Measurements from ENCODE around the gene PAM.

PAM gene

GRCh38 chr5:102807878-102808502 is 52.9 kb downstream of the PAM start:
- no peaks in the 10 kb centered on the region for H3K4me1 ChIP-seq (ENCODE audit: control insufficient read depth, insufficient read depth, low read length)
- H3K27ac ChIP-seq (ENCODE audit: low read depth, low read length) = no peak overlapping the region
- H3K9ac ChIP-seq (ENCODE audit: low read length) = no peak overlapping the region
- H3K36me3 ChIP-seq (ENCODE audit: control insufficient read depth, insufficient read depth, low read length) = no peaks in the 10 kb centered on the region
- no peaks in the 10 kb centered on the region for H3K27me3 ChIP-seq (ENCODE audit: control insufficient read depth, insufficient read depth, low read length)
- no peak overlapping the region for H3K4me3 ChIP-seq (ENCODE audit: low read length)

DNA sequence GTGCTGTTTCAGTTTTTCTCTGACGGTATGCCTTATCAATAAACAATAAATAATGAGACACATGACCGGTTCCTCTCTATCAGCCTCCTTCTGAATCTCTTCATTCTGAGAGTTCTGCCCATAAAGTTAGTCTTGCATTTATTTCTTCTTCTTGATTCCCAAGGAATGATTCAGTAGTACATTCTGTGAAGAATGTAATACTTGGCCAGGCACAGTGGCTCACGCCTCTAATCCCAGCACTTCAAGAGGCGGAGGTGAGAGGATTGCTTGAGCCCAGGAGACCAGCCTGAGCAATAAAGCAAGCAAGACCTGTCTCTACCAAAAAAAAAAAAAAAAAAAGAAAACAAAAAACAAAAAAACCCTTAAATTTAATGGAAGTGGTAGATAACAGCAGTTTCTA is 53.9 kb downstream of the PAM start:
- no peak overlapping the region for H3K4me3 ChIP-seq (ENCODE audit: low read length)
- H3K27me3 ChIP-seq (ENCODE audit: control insufficient read depth, insufficient read depth, low read length) = no peaks in the 10 kb centered on the region

GRCh38 chr5:102811972-102812371 is 56.9 kb downstream of the PAM start:
- Histone ChIP-seq H3K4me3 (ENCODE audit: low read length) (no peak overlapping the region), H3K27me3 (ENCODE audit: control insufficient read depth, insufficient read depth, low read length) (no peaks in the 10 kb centered on the region), H3K36me3 (ENCODE audit: control insufficient read depth, insufficient read depth, low read length) (no peaks in the 10 kb centered on the region), H3K4me1 (ENCODE audit: control insufficient read depth, insufficient read depth, low read length) (no peaks in the 10 kb centered on the region), H3K9ac (ENCODE audit: low read length) (no peak overlapping the region), H3K27ac (ENCODE audit: low read depth, low read length) (no peak overlapping the region)

More for the DNA sequence above, 53.9 kb downstream of the PAM start:
- Histone ChIP-seq H3K27ac (ENCODE audit: low read depth, low read length) (no peak overlapping the region), H3K9ac (ENCODE audit: low read length) (no peak overlapping the region), H3K36me3 (ENCODE audit: control insufficient read depth, insufficient read depth, low read length) (no peaks in the 10 kb centered on the region), H3K4me1 (ENCODE audit: control insufficient read depth, insufficient read depth, low read length) (no peaks in the 10 kb centered on the region)

GRCh38 chr5:102813740-102814139 is 58.6 kb downstream of the PAM start:
- Histone ChIP-seq H3K27me3 (ENCODE audit: control insufficient read depth, insufficient read depth, low read length) (no peaks in the 10 kb centered on the region), H3K9ac (ENCODE audit: low read length) (no peak overlapping the region), H3K4me3 (ENCODE audit: low read length) (no peak overlapping the region), H3K27ac (ENCODE audit: low read depth, low read length) (no peak overlapping the region), H3K4me1 (ENCODE audit: control insufficient read depth, insufficient read depth, low read length) (no peaks in the 10 kb centered on the region), H3K36me3 (ENCODE audit: control insufficient read depth, insufficient read depth, low read length) (no peaks in the 10 kb centered on the region)

DNA sequence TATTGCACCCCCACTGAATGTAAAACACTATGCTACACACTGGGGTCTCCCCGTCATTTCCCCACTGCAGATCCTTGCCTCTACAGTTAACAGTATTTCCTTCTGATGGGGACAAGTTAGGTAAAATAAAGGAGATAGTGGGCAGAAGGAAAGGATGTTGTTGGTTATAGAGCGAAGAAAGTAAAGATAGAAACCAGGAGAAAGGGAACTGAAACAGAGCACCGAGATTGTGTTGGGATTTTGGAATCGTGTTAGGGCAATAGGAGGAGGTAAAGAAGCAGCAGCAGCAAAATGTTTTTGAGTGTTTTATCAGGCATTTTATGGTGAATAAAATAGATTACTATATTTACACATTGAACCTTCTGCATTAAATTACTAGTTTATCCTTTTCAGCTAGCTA is 60.0 kb downstream of the PAM start:
- Histone ChIP-seq H3K27me3 (ENCODE audit: control insufficient read depth, insufficient read depth, low read length) (no peaks in the 10 kb centered on the region), H3K27ac (ENCODE audit: low read depth, low read length) (no peak overlapping the region), H3K9ac (ENCODE audit: low read length) (no peak overlapping the region), H3K36me3 (ENCODE audit: control insufficient read depth, insufficient read depth, low read length) (no peaks in the 10 kb centered on the region), H3K4me1 (ENCODE audit: control insufficient read depth, insufficient read depth, low read length) (no peaks in the 10 kb centered on the region), H3K4me3 (ENCODE audit: low read length) (no peak overlapping the region)

DNA sequence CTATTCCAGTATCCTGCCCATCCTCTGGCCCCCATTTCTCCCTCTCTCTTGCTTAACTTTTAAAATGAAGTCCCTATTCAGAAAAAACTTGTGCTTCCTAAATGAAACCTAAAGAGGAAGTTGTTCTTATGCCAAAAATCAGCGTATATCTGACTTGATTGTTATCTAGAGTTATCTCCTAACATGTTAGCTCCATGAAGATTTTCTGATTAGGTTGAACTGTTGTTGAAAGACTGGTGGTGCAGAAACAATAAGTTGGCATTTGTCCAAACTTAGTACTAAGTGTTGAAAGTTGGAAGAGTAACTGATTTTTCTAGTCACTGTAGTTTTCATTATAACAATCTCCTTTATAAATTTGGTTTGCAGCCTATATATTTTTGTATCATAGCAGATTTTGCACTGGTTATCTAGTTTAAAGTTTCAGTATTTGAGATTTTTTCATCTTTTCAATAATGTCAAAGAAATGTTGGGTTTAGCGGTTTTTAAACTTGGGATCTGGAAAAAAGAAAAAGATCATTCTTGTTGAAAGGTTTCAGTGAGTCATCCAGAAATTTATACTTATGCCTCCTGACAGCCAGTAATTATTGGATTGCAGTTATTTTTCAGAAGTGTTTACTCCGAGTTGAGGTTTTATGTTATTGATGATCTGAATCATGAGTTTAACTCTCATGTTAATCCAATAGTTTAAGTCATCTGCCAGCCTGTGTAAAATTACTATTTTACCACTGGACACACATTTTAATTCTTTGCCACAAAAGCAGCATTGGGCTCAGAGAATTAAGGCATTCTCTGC is 60.6 kb downstream of the PAM start:
- Histone ChIP-seq H3K4me3 (ENCODE audit: low read length) (no peak overlapping the region), H3K9ac (ENCODE audit: low read length) (no peak overlapping the region), H3K27me3 (ENCODE audit: control insufficient read depth, insufficient read depth, low read length) (no peaks in the 10 kb centered on the region), H3K36me3 (ENCODE audit: control insufficient read depth, insufficient read depth, low read length) (no peaks in the 10 kb centered on the region), H3K27ac (ENCODE audit: low read depth, low read length) (no peak overlapping the region), H3K4me1 (ENCODE audit: control insufficient read depth, insufficient read depth, low read length) (no peaks in the 10 kb centered on the region)

DNA sequence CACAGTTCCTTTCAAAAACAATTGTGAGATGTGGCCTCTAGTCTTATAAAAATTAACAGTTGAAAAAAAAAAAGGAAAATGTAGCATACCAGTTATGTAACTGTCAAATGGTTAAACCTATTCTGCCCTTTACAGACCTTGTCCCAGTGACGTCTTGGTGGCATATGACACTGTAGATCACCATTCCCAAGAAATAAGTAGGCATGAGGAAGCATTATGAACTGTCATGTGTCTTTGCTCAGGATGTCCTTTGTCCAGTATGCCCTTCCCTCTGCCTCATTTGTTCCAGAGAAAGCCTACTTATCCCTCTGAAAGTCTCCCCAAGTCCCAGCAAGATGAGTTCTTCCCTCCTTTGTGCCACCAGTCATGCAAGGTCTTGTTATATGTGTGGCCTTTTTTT is 63.2 kb downstream of the PAM start:
- Histone ChIP-seq H3K27ac (ENCODE audit: low read depth, low read length) (no peak overlapping the region), H3K27me3 (ENCODE audit: control insufficient read depth, insufficient read depth, low read length) (no peaks in the 10 kb centered on the region), H3K9ac (ENCODE audit: low read length) (no peak overlapping the region), H3K36me3 (ENCODE audit: control insufficient read depth, insufficient read depth, low read length) (no peaks in the 10 kb centered on the region), H3K4me1 (ENCODE audit: control insufficient read depth, insufficient read depth, low read length) (no peaks in the 10 kb centered on the region), H3K4me3 (ENCODE audit: low read length) (no peak overlapping the region)

- H3K4me3 ChIP-seq (ENCODE audit: low read length) = no peak overlapping the region
- no peaks in the 10 kb centered on the region for H3K4me1 ChIP-seq (ENCODE audit: control insufficient read depth, insufficient read depth, low read length)
- no peaks in the 10 kb centered on the region for H3K36me3 ChIP-seq (ENCODE audit: control insufficient read depth, insufficient read depth, low read length)
- no peak overlapping the region for H3K9ac ChIP-seq (ENCODE audit: low read length)
- H3K27ac ChIP-seq (ENCODE audit: low read depth, low read length) = no peak overlapping the region
- no peaks in the 10 kb centered on the region for H3K27me3 ChIP-seq (ENCODE audit: control insufficient read depth, insufficient read depth, low read length)
Observed at GRCh38 chr5:102818934-102819333, 63.8 kb downstream of the PAM start.

DNA sequence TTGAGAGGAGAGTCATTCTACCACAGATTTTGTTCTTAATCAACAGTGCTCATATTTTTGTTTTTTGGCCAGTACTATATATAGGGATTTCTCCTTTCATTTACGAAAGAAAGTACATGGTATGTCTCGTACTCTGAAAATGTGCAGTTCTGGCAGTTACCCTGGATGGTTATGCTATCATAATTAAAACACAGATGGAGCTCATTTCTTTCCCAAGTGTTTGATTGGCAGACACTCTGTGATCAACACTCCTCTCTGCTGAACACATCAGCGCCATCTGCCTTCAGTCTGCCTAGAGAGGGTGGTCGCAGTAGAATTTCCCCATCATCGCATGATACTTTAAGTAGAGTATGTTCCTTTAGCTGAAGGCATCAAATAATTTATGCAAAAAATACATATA is 64.5 kb downstream of the PAM start:
- H3K27me3 ChIP-seq (ENCODE audit: control insufficient read depth, insufficient read depth, low read length) = no peaks in the 10 kb centered on the region
- no peak overlapping the region for H3K27ac ChIP-seq (ENCODE audit: low read depth, low read length)
- no peak overlapping the region for H3K9ac ChIP-seq (ENCODE audit: low read length)
- no peaks in the 10 kb centered on the region for H3K4me1 ChIP-seq (ENCODE audit: control insufficient read depth, insufficient read depth, low read length)
- H3K36me3 ChIP-seq (ENCODE audit: control insufficient read depth, insufficient read depth, low read length) = no peaks in the 10 kb centered on the region
- no peak overlapping the region for H3K4me3 ChIP-seq (ENCODE audit: low read length)

DNA sequence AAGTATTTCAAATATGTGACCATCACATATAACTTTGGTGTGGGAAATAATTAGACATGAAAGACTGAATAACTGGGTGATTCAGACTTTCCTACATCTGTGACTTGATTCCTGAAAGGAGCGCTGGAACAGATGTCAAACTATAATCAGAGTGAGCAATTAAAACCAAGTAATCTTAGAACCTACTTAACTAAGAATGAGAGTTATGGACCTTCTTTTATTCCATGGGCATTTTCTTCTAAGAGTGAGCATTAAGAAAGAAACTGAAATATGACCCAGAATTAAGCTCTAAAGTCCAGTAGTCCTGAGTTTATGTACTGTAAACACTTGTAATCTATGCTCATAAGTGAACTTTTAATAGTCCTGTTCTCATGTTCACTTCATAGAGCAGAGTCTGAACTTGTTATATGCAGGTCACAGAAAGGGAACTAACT is 68.4 kb downstream of the PAM start:
- Histone ChIP-seq H3K4me3 (ENCODE audit: low read length) (no peak overlapping the region), H3K4me1 (ENCODE audit: control insufficient read depth, insufficient read depth, low read length) (no peaks in the 10 kb centered on the region), H3K27ac (ENCODE audit: low read depth, low read length) (no peak overlapping the region), H3K9ac (ENCODE audit: low read length) (no peak overlapping the region), H3K27me3 (ENCODE audit: control insufficient read depth, insufficient read depth, low read length) (no peaks in the 10 kb centered on the region), H3K36me3 (ENCODE audit: control insufficient read depth, insufficient read depth, low read length) (no peaks in the 10 kb centered on the region)

GRCh38 chr5:102826629-102827028 is 71.5 kb downstream of the PAM start:
- H3K4me1 ChIP-seq (ENCODE audit: control insufficient read depth, insufficient read depth, low read length) = no peaks in the 10 kb centered on the region
- H3K27me3 ChIP-seq (ENCODE audit: control insufficient read depth, insufficient read depth, low read length) = no peaks in the 10 kb centered on the region
- no peak overlapping the region for H3K27ac ChIP-seq (ENCODE audit: low read depth, low read length)
- no peak overlapping the region for H3K4me3 ChIP-seq (ENCODE audit: low read length)
- no peaks in the 10 kb centered on the region for H3K36me3 ChIP-seq (ENCODE audit: control insufficient read depth, insufficient read depth, low read length)
- H3K9ac ChIP-seq (ENCODE audit: low read length) = no peak overlapping the region

DNA sequence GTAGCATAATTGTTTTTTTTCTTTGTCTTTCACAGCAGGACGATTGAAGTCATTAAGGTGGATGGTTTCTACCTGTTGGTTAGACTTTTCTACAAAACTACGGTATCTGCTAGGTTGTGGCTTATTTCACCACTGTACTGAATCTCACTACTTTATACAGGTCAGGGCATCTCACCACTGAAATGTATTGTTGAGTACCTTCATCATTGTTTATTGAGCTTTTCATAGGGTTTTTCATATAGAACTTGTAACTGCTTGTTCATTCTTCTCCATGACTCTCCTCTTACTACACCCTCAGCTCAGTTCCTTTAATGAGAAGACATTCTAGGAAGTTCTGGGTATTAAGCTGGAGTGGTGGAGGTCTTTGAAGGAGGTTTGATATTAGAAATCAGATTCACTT is 75.1 kb downstream of the PAM start:
- Histone ChIP-seq H3K36me3 (ENCODE audit: control insufficient read depth, insufficient read depth, low read length) (no peaks in the 10 kb centered on the region), H3K27ac (ENCODE audit: low read depth, low read length) (no peak overlapping the region), H3K27me3 (ENCODE audit: control insufficient read depth, insufficient read depth, low read length) (no peaks in the 10 kb centered on the region)

GRCh38 chr5:102832445-102832844 is 77.3 kb downstream of the PAM start:
- Histone ChIP-seq H3K4me1 (ENCODE audit: control insufficient read depth, insufficient read depth, low read length) (no peaks in the 10 kb centered on the region), H3K27ac (ENCODE audit: low read depth, low read length) (no peak overlapping the region), H3K9ac (ENCODE audit: low read length) (no peak overlapping the region), H3K27me3 (ENCODE audit: control insufficient read depth, insufficient read depth, low read length) (no peaks in the 10 kb centered on the region), H3K36me3 (ENCODE audit: control insufficient read depth, insufficient read depth, low read length) (no peaks in the 10 kb centered on the region), H3K4me3 (ENCODE audit: low read length) (no peak overlapping the region)

More for the DNA sequence above, 75.1 kb downstream of the PAM start:
- H3K9ac ChIP-seq (ENCODE audit: low read length) = no peak overlapping the region
- no peak overlapping the region for H3K4me3 ChIP-seq (ENCODE audit: low read length)
- H3K4me1 ChIP-seq (ENCODE audit: control insufficient read depth, insufficient read depth, low read length) = no peaks in the 10 kb centered on the region
